HepG2 (cell line): ENCODE data around the gene GDAP1L1. TPM values are rescaled to one million over a fixed set of nuclear protein-coding genes. Genes with fewer than 3 reads are reported as not detected.

Experiments used
- AKAP8 ChIP-seq: sonication (generic); formaldehyde crosslinking; IDR thresholded peaks from 2 replicates; pipeline ENCODE4 v1.5.1; 2020; ENCODE audit warnings: mild to moderate bottlenecking, missing genetic modification reagents
- BRD4 ChIP-seq: sonication (generic); formaldehyde crosslinking; IDR thresholded peaks from 2 replicates; pipeline ENCODE4 v1.4.0; 2020; ENCODE audit warnings: missing genetic modification reagents
- DNMT3B ChIP-seq: conservative IDR thresholded peaks from 2 replicates; pipeline ENCODE4 v1.6.1; 2016; ENCODE audit warnings: missing biosample characterization, control low read depth
- FOXP4 ChIP-seq: sonication (generic); formaldehyde crosslinking; IDR thresholded peaks from 2 replicates; pipeline ENCODE4 v1.4.0; 2020; ENCODE audit warnings: missing genetic modification reagents
- KLF16 ChIP-seq, 2 experiments: sonication (generic) in 1 of 2; formaldehyde crosslinking in 1 of 2; IDR thresholded peaks; 2 replicates each; pipeline versions ENCODE4 v1.6.1 to v1.8.0; 2016 to 2023; ENCODE audit warnings: missing genetic modification reagents in 2 of 2, missing compliant biosample characterization in 1 of 2
- MED8 ChIP-seq: sonication (generic); formaldehyde crosslinking; IDR thresholded peaks from 2 replicates; pipeline ENCODE4 v1.8.1; 2023; ENCODE audit warnings: mild to moderate bottlenecking, missing genetic modification reagents; ENCODE audit not compliant: insufficient replicate concordance
- NFKB2 ChIP-seq: sonication (generic); formaldehyde crosslinking; IDR thresholded peaks from 2 replicates; pipeline ENCODE4 v1.4.0; 2020; ENCODE audit warnings: missing genetic modification reagents, borderline replicate concordance
- NFYB ChIP-seq: sonication (generic); formaldehyde crosslinking; IDR thresholded peaks from 2 replicates; pipeline ENCODE4 v1.4.0; 2020; ENCODE audit warnings: missing genetic modification reagents
- SMAD9 ChIP-seq: sonication (generic); formaldehyde crosslinking; IDR thresholded peaks from 2 replicates; pipeline ENCODE4 v1.5.1; 2020; ENCODE audit warnings: mild to moderate bottlenecking, missing genetic modification reagents
- STAT5B ChIP-seq: sonication (generic); formaldehyde crosslinking; IDR thresholded peaks from 2 replicates; pipeline ENCODE4 v1.4.0; 2020; ENCODE audit warnings: missing genetic modification reagents
- WIZ ChIP-seq: sonication (generic); formaldehyde crosslinking; IDR thresholded peaks from 2 replicates; pipeline ENCODE4 v1.5.1; 2020; ENCODE audit warnings: mild to moderate bottlenecking, missing genetic modification reagents
- XRCC5 ChIP-seq: fragments of 200-400 bp; formaldehyde crosslinking; optimal IDR thresholded peaks from 2 replicates; pipeline ENCODE3; 2017; ENCODE audit warnings: mild to moderate bottlenecking, low read length
- ZBTB49 ChIP-seq: sonication (generic); formaldehyde crosslinking; IDR thresholded peaks from 2 replicates; pipeline ENCODE4 v1.4.0; 2020; ENCODE audit warnings: missing genetic modification reagents, borderline replicate concordance
- ZFYVE20 ChIP-seq: sonication (generic); formaldehyde crosslinking; IDR thresholded peaks from 2 replicates; pipeline ENCODE4 v1.8.0; 2023; ENCODE audit warnings: low read depth, mild to moderate bottlenecking, moderate library complexity, missing genetic modification reagents, borderline replicate concordance
- ZNF124 ChIP-seq: sonication (generic); formaldehyde crosslinking; IDR thresholded peaks from 2 replicates; pipeline ENCODE4 v1.4.0; 2020; ENCODE audit warnings: missing genetic modification reagents
- ZNF17 ChIP-seq: sonication (generic); formaldehyde crosslinking; IDR thresholded peaks from 2 replicates; pipeline ENCODE4 v1.5.0; 2020; ENCODE audit warnings: mild to moderate bottlenecking, missing genetic modification reagents
- ZNF251 ChIP-seq: sonication (generic); formaldehyde crosslinking; IDR thresholded peaks from 2 replicates; pipeline ENCODE4 v1.9.0; 2021; ENCODE audit warnings: mild to moderate bottlenecking, missing genetic modification reagents
- ZNF326 ChIP-seq: sonication (generic); formaldehyde crosslinking; IDR thresholded peaks from 2 replicates; pipeline ENCODE4 v1.4.0; 2020; ENCODE audit warnings: missing genetic modification reagents, borderline replicate concordance
- ZNF574 ChIP-seq: sonication (generic); formaldehyde crosslinking; IDR thresholded peaks from 2 replicates; pipeline ENCODE4 v1.4.0; 2020; ENCODE audit warnings: missing genetic modification reagents
- ZNF616 ChIP-seq: sonication (generic); formaldehyde crosslinking; IDR thresholded peaks from 2 replicates; pipeline ENCODE4 v1.5.0; 2020; ENCODE audit warnings: low read depth, mild to moderate bottlenecking, missing genetic modification reagents
- ZNF703 ChIP-seq: sonication (generic); formaldehyde crosslinking; IDR thresholded peaks from 2 replicates; pipeline ENCODE4 v1.5.1; 2020; ENCODE audit warnings: missing genetic modification reagents, mild to moderate bottlenecking, moderate library complexity, borderline replicate concordance
- ZNF83 ChIP-seq: sonication (generic); formaldehyde crosslinking; IDR thresholded peaks from 2 replicates; pipeline ENCODE4 v1.4.0; 2020; ENCODE audit warnings: missing genetic modification reagents, mild to moderate bottlenecking, borderline replicate concordance
- polyA plus RNA-seq, 8 experiments: library from polyadenylated mRNA; depleted of rRNA in 3 of 8; stranded (reverse) in 7 of 8; unstranded in 1 of 8; fragments of >200 nt; fragmentation: Illumina TruSeq in 4 of 8; extraction: Trizol in 4 of 8; gene quantifications; 2 replicates each; pipeline versions ENCODE4 v1.2.1 to v1.2.3, GENCODE V29; 2011 to 2016; ENCODE audit warnings: low read depth in 4 of 8, missing spikeins in 1 of 8, mixed read lengths in 1 of 8; ENCODE audit not compliant: insufficient read depth in 1 of 8
- total RNA-seq, 5 experiments: library from RNA; depleted of rRNA; stranded (reverse); fragments of >200 nt; fragmentation: Illumina TruSeq; extraction: Trizol; gene quantifications; 2 replicates each; pipeline ENCODE4 v1.2.3, GENCODE V29; 2016; ENCODE audit warnings: low read depth in 1 of 5

Gene GDAP1L1
- total and polyA plus RNA-seq, 2 of the 13 experiments (the other 11 are each of a cell fraction or from before 2014, with no cell fraction given) = 0.04 TPM; not detected in 1

GRCh38 chr20:44247586-44248409 lies 690 bp downstream of the GDAP1L1 start (continued):
- TF ChIP-seq NFKB2 (CRISPR knock-in tag) (peak; percentile 99), BRD4 (CRISPR knock-in tag) (peak; percentile 73), ZNF83 (peak; percentile 99; the same call in 1 of the 2 replicates), XRCC5 (peak; percentile 100), KLF16 (CRISPR knock-in tag; IDR thresholded peaks at IDR 0.05) (peak in 1 of 2 experiments; percentile 99; a peak in 2 of 4 replicates), NFYB (CRISPR knock-in tag) (peak; percentile 53), ZNF124 (CRISPR knock-in tag) (peak; percentile 99), ZNF703 (CRISPR knock-in tag) (no peak), ZNF17 (0 out of 2 replicates have a peak, but pooled peaks have one; percentile 58), FOXP4 (CRISPR knock-in tag) (peak; percentile 79), ZNF574 (CRISPR knock-in tag) (peak; percentile 93), SMAD9 (CRISPR knock-in tag) (peak; percentile 99), MED8 (CRISPR knock-in tag) (no peak), WIZ (peak; percentile 100), DNMT3B (CRISPR knock-in tag) (peak; percentile 99), ZNF616 (CRISPR knock-in tag) (peak; percentile 95; the same call in 1 of the 2 replicates), ZFYVE20 (CRISPR knock-in tag) (peak; percentile 94), ZBTB49 (CRISPR knock-in tag) (peak; percentile 98), ZNF251 (CRISPR knock-in tag) (0 out of 2 replicates have a peak, but pooled peaks have one; percentile 77), ZNF326 (no peak), STAT5B (CRISPR knock-in tag) (peak; percentile 98), AKAP8 (CRISPR knock-in tag) (peak; percentile 89)
